Stimulated activated CD4-positive, alpha-beta T cell treated with anti-CD3 and anti-CD28 coated beads, Interleukin-2, amount 100 ng/mL, for 4 hours (primary cell): ENCODE measurements around the gene CYB5R3.

Experiments used
- DNase-seq: peaks from one replicate; pipeline ENCODE4 v3.0.0-alpha.2; 2020; ENCODE audit warnings: low read depth

The CYB5R3 gene

DNA sequence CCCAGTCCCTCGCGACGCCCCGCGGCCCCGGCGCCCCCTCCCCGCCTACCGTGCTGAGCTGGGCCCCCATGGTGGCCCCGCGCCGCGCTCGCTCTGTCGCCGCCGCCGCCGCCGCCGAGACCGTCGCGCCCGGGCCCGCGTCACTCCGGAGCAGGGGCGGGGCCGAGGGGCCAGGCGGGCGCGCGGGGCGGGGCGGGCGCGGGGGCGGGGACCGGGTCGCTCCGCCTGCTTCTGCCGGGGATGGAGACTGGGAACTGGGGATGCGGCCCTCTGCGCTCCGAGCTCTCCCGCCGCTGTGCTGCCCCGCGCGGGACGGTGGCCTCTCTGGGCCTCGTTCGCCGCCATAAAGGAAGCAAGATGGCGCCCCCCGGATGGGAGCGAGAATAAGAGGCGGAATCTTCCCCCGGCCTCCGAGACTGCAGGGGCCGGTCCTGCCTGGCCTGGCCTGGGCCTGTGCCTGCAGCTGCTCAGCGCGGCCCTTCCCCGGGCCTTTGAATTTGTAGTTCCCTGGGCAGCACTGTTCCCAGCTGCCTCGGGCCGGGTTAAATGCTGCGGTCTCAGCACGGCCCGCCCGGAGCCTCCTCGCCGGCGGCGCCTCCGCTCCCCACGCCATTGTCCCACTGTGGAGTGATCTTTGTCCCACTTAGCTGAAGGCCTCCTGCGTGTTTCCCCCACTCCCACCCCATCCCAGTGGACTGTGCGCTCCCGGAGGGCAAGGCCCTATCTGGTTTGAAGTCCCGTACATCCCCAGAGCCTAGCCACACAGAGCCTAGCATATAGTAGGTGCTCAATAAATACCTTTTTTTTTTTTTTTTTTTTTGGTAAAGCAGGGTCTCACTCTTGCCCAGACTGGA, at the start of gene CYB5R3:
Gene CYB5R3 (minus strand): TSS at position 147 of the 854 bp plus-strand sequence. CDS start 77 bp downstream, at position 70.
- peak; percentile 63 for DNase-seq

- no peak for DNase-seq
Measured at GRCh38 chr22:42697542-42698013, 48.4 kb upstream of the CYB5R3 start.

- DNase-seq: no peak
Measured at GRCh38 chr22:42696331-42696967, 47.3 kb upstream of the CYB5R3 start.

GRCh38 chr22:42695294-42695693, 46.1 kb upstream of the CYB5R3 start:
- DNase-seq: no peak

DNA sequence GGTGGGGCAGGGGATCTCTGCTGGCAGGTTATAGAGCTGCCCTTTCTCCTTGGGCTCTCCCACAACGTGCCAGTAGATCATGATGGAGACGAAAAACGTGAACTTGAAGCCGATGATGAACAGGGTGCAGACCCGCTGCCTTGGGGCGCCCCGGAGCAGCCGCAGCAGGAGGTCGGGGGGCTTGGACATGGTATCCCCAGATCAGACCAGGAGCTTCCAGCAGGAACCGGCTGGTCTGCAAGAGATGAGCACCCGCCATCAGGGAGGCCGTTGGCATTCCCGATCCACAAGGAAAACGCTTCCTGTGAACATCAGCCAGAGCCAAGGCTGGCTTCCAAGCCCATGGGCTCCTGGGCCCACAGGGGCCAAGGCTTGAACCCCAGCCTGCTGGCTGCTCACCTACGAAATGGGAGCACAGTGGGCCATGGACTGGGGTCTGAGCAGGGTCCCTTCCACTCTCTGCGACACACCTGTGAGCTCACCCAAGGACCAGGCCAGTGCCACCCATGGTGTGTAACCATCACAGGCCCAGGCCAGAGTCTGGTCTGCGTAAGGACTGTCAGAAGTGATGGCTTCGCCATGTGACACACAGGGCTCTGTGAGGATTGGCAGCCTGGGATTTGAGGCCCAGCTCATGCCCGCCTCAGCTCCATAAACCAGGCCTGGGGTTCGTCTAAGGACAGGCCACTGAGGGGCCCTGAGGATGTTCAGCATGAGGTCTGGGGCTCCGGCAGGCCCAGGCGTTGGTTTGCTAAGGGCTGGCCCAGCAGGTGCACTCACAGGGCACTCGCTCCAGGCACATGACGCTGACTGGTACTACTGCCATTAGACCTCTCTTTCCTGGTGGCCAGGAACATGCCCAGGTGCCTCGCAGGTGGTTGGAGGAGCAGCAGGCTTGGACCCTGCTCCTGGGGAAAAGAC, 44.8 kb upstream of the CYB5R3 start:
- no peak for DNase-seq

- no peak for DNase-seq
Measured at GRCh38 chr22:42693055-42693762, 44.0 kb upstream of the CYB5R3 start.

DNA sequence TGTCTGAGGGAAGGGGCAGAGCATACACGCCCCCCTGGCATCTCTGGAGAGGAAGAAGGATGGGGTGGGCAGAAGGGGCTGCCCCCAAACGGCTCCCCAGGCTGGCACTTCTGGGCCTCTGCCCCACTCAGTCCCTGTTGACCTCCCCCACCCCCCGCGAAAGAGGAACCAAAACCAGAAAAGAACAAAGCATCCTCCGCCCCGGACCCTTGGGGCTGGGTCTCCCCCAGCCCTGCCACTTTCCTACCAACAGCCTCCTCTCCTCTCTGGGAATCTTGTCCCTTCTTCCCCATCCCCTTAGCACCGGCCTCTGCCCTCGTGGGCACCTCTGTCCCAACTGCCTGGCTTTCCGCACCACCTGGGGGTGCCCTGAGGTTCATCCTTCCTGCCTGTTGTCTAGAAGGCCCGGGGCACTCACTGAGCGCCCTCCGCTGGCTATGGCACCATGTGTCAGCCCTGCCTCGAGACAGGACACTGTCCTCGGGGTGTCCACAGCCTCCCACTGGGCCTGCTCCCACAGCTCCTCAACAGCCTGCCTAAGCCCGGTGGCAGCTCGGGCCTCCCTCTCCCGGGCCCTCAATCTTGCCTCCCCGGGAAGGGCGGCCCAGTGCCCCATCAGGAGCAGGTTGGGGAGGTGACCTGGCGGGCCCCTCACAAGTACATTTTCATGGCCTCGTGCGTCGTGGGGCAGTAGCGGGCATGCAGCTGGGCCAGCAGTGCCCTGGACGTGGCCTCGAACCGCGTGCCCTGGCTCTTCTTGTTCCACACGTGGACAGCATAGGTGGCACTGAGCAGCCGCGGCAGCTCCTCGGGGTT, 43.3 kb upstream of the CYB5R3 start:
- no peak for DNase-seq

DNA sequence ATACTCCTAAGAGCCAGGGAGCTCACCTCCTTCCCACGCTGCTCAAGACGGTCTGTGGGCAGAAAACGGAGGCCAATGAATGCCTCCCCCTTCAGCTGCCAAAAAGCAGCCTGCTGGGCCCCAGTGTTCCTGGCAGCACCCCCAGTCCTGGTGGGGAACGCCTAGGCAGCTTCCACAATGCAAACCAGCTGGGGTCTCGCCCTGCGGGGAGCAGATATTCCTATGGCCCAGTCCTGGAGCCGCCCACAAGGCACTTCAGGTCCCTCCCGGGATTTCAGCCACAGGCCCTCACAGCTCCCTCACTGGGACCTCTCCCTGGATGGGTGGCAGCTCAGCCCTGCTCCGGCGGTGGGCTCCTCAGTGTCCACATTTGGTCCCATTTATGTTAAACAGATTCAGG, 42.2 kb upstream of the CYB5R3 start:
- DNase-seq: no peak

GRCh38 chr22:42688241-42689211, 39.3 kb upstream of the CYB5R3 start:
- no peak for DNase-seq

- DNase-seq: no peak
Measured at GRCh38 chr22:42686756-42687491, 37.7 kb upstream of the CYB5R3 start.

DNA sequence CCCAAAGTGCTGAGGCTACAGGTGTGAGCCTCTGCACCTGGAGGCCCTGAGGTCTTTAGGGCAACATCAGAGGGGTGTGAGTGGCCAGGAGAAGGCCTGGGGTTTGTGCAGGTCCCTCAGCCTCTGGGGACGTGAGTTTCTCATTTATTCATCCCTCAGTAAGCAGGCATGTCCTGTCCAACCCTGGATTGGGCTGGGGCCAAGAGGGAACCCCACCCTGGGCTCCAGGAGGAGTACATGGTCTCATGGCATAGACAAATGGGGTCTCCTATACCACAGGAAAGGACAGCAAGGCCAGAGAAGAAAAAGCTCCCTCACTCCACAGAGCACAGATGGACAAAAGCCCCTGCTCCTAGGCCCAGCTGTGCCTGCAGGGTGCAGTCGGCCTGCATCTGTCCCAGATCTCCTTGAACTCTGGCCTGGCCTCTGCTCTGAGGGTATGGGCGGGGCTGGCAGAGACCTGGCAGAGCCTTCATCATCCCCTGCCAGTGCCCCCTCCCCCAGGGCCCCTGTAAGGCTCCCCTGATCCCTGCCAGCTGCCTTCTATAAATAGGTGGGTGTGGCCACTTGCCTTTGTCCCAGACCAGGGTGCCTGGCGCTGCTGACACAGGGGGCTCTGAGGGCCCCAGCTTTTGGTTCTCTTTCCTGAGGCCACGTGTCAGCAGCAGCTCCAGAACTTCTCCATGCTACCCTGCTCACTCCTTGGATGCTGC, 36.9 kb upstream of the CYB5R3 start:
- no peak for DNase-seq

DNA sequence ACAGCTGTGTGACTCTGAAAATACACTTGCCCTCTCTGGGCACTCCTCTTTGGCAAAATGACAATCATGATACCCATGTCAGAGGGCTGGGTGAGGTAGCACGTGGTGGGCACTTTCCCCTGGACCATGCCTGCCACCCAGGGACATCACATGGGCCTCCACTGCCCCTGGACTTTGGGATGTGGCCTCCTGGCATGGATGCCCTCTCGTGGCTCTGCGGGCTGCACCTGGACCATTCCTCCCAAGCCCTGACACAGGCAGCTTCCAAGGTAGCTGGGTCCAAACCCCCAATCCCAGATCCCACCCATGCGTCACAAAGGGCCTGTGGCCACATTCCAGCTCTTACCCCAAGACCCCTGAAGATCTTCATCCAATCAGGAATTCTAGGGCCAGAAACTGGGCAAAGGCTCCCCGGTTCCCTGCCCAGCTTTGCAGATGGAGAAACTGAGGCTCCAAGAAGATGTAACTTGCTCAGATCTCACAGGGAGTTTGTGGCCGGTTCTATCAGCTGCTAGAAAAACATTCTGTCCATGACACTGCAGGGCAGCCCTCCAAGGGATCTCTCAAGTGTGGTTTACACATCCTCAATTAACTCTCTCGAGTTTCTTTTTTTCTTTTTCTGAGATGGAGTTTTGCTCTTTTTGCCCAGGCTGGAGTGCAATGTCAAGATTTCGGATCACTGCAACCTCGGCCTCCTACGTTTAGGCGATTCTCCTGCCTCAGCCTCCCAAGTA, 35.4 kb upstream of the CYB5R3 start:
- no peak for DNase-seq

DNA sequence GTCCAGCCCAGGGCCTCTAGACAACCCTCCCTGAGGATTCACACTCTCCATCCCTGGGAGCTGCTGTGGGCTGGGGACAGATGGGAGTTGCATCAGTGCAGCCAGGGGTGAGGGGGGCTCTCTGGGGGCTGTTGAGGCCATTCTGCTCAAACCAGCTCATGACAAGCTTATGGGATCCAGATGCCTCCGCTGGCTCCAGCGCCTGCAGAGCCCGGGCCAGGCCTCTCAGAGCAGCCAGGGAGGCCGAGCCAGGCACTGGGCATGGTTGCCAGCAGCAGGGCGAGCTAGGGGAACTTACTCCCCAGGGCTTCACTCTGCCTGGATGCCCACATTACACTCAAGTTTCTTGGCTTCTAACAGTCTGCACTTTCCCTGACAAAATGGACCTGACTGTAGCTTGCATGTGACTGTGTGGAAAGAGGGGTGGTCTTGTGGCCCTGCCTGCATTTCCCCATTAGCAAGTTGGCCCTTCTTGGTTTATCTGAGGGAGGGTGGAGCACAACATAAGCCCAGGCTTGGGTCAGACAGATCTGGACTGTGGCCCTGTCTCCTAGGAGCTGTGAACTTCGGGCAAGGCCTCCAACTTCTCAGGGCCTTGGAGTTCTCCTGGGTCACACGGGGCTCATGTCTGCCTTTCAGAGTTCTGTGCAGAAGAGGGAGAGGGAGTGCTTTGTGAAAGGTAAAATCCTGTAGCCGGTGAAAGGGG, 34.5 kb upstream of the CYB5R3 start:
- no peak for DNase-seq

DNA sequence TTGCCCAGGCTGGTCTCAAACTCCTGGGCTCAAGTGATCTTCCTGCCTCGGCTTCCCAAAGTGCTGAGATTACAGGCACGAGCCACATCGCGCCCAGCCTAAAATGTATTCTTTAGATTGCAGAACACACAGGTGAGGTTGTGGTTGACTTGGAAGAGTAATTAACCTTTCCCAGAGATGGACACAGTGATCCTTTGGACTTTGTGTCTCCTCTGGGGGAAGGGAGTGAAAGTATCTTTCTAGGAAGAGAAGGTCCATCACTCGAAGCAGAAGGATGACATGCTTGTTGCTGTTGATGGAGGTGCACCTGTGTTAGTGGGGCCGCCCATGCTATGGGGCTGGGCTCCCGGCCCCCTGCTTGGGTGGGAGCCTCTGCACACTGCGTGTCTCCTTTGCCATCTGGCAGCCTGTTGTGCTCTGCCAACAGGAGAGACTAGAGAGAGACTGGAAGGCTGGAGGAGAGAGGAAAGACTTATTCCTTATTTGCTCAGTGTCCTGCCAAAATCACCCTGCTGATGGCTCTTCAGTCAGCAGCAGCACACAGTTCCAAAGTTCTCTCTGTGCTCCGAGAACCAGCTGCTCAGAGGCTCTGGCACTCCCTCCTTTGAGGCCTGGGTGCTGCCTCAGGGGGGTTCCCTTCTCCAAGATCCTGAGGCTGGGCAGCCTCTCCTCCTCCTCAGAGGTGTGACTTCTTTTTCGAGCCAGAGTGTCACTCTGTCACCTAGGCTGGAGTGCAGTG, 33.1 kb upstream of the CYB5R3 start:
- DNase-seq: no peak

GRCh38 chr22:42680648-42681047, 31.5 kb upstream of the CYB5R3 start:
- DNase-seq: no peak

GRCh38 chr22:42679691-42680090, 30.5 kb upstream of the CYB5R3 start:
- no peak for DNase-seq
